Adrenal gland (tissue), 12 donors: ENCODE measurements around the gene OSBPL2. TPM values are rescaled to one million over a fixed set of nuclear protein-coding genes. Genes with fewer than 3 reads are reported as not detected.

Experiments used
- DNase-seq, 7 donors: peaks; one replicate each; pipeline ENCODE4 v3.0.0-alpha.2; 2019 to 2020
- H3K27ac ChIP-seq, 5 donors: fragments of 200-600 bp; sonication (generic) in 4 of 5; 1 replicate in 3 of 5; 2 replicates in 2 of 5; pipeline versions ENCODE4 v1.5.1 to v1.8.0; 2016 to 2020; ENCODE audit warnings: mild to moderate bottlenecking in 1 of 5
- H3K27me3 ChIP-seq: fragments of 200-600 bp; 2 replicates; pipeline ENCODE4 v1.8.0; 2021
- H3K36me3 ChIP-seq, 2 donors: fragments of 200-600 bp; replicated peaks in 1 of 2; 1 replicate in 1 of 2; 2 replicates in 1 of 2; pipeline versions ENCODE4 v1.5.1 to v1.8.0; 2018 to 2022
- H3K4me1 ChIP-seq, 2 donors: fragments of 200-600 bp; replicated peaks in 1 of 2; 1 replicate in 1 of 2; 2 replicates in 1 of 2; pipeline versions ENCODE4 v1.5.1 to v1.8.0; 2018 to 2021
- H3K4me3 ChIP-seq, 4 donors: fragments of 200-600 bp; sonication (generic) in 3 of 4; one replicate each; pipeline ENCODE4 v1.5.1; 2016 to 2018
- H3K9me3 ChIP-seq, 3 donors: fragments of 200-600 bp; sonication (generic) in 1 of 3; replicated peaks in 1 of 3; 1 replicate in 2 of 3; 2 replicates in 1 of 3; pipeline versions ENCODE4 v1.5.1 to v1.8.0; 2016 to 2021
- POLR2A ChIP-seq, 2 donors: fragments of 450-650 bp; IDR thresholded peaks; one replicate each; pipeline ENCODE4 v1.6.1; 2017; ENCODE audit warnings: antibody characterized with exemption in 2 of 2, mild to moderate bottlenecking in 2 of 2, moderate library complexity in 1 of 2
- WGBS, 4 donors: extraction: QIAGEN DNeasy Blood & Tissue Kit in 2 of 4; methylation state at CpG; one replicate each; pipeline versions ENCODE4 v1.1.5 to v1.1.7; 2013 to 2017; 5-methylcytosine and 5-hydroxymethylcytosine counted together
- intact Hi-C, 2 donors: fragments of 100-400 bp; cut with DNase I; formaldehyde crosslinking; loops; one replicate each; pipeline versions ENCODE4 v1.14.1 to v1.15.0; 2022 to 2023
- polyA plus RNA-seq, 3 donors: library from polyadenylated mRNA; stranded (reverse); fragments of 200-250 nt in 2 of 3; fragments of 350-450 nt in 1 of 3; fragmentation: Illumina TruSeq in 1 of 3; extraction: RNeasy Lipid Tissue Mini Kit (QIAGEN cat#74804) in 1 of 3; gene quantifications; one replicate each; pipeline ENCODE4 v1.2.3, GENCODE V29; 2013 to 2014
- total RNA-seq, 9 donors: library from RNA; depleted of rRNA in 4 of 9; stranded (reverse); fragments of >200 nt in 4 of 9; fragments of 120-200 nt in 1 of 9; fragmentation: NEBNext Ultra II Directional in 1 of 9; extraction: Animal tissue kit (Norgen Biotek cat#: 25700) in 1 of 9; gene quantifications; one replicate each; pipeline versions ENCODE4 v1.1.0 to v1.2.4, GENCODE V29; 2013 to 2023
- TF ChIP-seq, protein P1 (sequence below), 6 experiments: fragments of 450-650 bp in 4 of 6; fragments of 200-600 bp in 2 of 6; sonication (generic) in 1 of 6; IDR thresholded peaks; 1 replicate in 5 of 6; 2 replicates in 1 of 6; pipeline versions ENCODE4 v1.5.1 to v1.8.0; 2016 to 2021; ENCODE audit warnings: antibody characterized with exemption in 6 of 6, mild to moderate bottlenecking in 2 of 6, moderate library complexity in 1 of 6
- donor health status: healthy with polysubstance abuse.
- donor health status: Bipolar disorder and iron deficiency.
- donor health status: DM: yes; HTN: yes; CAD: no.
- donor health status: DM: no; HTN: no; CAD: no.
- donor health status: DM: no; HTN: no; CAD: no.
- donor health status: DM: yes; HTN: yes; CAD: no.

Gene OSBPL2
- total and polyA plus RNA-seq, 12 donors, result 13.8 to 96.7 (median 37.4) TPM

DNA sequence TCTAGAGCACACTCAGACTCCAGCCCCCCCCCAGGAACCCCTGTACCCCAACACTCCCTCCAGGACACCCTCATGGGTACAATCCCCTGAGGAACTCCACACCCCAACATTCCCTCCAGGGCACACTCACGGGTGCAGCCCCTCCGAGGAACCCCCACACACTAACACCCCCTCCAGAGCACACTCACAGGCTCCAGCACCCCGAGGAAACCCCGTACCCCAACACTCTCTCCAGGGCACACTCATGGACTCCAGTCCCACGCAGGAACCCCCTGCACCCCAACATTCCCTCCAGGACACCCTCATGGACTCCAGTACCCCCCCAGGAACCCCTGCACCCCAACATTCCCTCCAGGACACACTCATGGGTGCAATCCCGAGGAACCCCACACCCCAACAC is 97.2 kb downstream of the OSBPL2 start:
- Histone ChIP-seq H3K36me3 (peaks cover 0 to 59% of the 10 kb centered on the region in 2 donors), H3K4me1 (no peaks in the 10 kb centered on the region), H3K27me3 (no peaks in the 10 kb centered on the region), H3K9me3 (no peaks in the 10 kb centered on the region), H3K27ac (no peak overlapping the region), H3K4me3 (no peak overlapping the region)
- TF ChIP-seq, protein P1, sequence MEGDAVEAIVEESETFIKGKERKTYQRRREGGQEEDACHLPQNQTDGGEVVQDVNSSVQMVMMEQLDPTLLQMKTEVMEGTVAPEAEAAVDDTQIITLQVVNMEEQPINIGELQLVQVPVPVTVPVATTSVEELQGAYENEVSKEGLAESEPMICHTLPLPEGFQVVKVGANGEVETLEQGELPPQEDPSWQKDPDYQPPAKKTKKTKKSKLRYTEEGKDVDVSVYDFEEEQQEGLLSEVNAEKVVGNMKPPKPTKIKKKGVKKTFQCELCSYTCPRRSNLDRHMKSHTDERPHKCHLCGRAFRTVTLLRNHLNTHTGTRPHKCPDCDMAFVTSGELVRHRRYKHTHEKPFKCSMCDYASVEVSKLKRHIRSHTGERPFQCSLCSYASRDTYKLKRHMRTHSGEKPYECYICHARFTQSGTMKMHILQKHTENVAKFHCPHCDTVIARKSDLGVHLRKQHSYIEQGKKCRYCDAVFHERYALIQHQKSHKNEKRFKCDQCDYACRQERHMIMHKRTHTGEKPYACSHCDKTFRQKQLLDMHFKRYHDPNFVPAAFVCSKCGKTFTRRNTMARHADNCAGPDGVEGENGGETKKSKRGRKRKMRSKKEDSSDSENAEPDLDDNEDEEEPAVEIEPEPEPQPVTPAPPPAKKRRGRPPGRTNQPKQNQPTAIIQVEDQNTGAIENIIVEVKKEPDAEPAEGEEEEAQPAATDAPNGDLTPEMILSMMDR (IDR thresholded peaks at IDR 0.05), result no peak
- TF ChIP-seq POLR2A (IDR thresholded peaks at IDR 0.05), result no peak
- intact Hi-C loops, result no loop called here
- 78 to 90% (median 89%) methylated on average over 6 of the region's 6 CpGs for WGBS, 4 donors
- no peak for DNase-seq

DNA sequence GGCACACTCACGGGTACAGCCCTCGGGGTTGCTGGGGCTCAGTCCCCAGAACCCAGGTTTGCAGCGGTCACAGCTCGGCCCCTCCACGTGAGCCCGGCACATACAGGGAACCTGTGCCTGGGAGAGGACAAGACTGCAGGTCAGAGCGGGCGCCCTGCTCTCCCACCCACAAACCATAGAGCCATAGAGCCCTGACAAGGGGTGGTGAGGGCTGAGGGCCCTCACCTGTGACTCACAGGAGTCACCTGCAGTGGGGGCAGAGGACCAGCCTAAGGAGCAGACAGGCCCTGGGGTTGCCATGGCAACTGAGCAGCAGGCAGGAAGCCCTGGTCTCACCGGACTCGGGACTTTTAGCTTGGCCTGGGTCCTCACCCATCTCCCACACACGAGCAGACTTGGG is 98.0 kb downstream of the OSBPL2 start:
- no peaks in the 10 kb centered on the region for H3K9me3 ChIP-seq
- H3K36me3 ChIP-seq, result peaks cover 0 to 55% of the 10 kb centered on the region in 2 donors
- no peaks in the 10 kb centered on the region for H3K27me3 ChIP-seq
- no peak for TF ChIP-seq POLR2A (IDR thresholded peaks at IDR 0.05)
- TF ChIP-seq, protein P1 (IDR thresholded peaks at IDR 0.05), result no peak
- H3K27ac ChIP-seq, result no peak overlapping the region
- no peaks in the 10 kb centered on the region for H3K4me1 ChIP-seq
- 83 to 100% (median 87%) methylated on average over 8 to 11 of the region's 11 CpGs; no CpG with 5 or more reads in 1 of the 4 donors for WGBS, 4 donors
- H3K4me3 ChIP-seq, result no peak overlapping the region
- intact Hi-C loops, result no loop called here
- no peak for DNase-seq

DNA sequence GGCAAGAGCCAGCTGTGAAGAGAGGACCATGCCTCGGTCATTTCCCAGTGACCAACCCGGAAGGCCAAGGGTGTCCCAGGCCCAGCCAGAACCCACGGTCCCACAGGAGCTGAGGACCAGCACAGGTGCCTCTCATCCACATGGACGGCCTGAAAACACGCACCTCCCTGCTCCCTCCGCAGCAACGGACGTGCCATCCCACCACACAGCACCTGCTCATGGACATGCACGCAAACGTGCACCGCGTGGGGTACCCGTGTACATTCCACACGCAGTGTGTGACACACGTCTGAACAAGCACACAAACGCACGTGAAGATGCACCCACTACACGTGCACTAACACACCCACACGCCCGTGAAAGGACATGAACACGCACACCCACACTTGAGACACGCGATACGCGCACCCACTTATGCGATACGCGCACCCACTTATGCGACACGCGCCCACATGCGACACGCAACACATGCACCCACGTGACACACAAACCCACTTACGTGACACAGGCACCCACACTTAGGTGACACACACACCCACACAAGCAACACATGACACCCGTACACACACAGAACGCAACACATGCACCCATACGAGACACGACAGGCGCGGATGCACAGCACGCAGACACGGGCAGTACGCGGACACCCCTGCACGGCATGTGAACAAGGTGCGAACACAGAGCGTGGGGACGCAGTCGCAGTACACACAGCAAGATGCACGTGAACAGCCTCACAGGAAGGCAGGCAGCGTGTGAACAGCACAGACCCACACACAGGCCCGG is 98.6 kb downstream of the OSBPL2 start:
- H3K4me1 ChIP-seq, result no peaks in the 10 kb centered on the region
- no peak for TF ChIP-seq POLR2A (IDR thresholded peaks at IDR 0.05)
- TF ChIP-seq, protein P1 (IDR thresholded peaks at IDR 0.05), result no peak
- 92 to 95% (median 93%) methylated on average over 42 to 53 of the region's 53 CpGs for WGBS, 4 donors
- no peak for DNase-seq
- no peaks in the 10 kb centered on the region for H3K27me3 ChIP-seq
- H3K27ac ChIP-seq, result no peak overlapping the region
- no peaks in the 10 kb centered on the region for H3K9me3 ChIP-seq
- H3K4me3 ChIP-seq, result no peak overlapping the region
- intact Hi-C loops, result no loop called here
- peaks cover 0 to 48% of the 10 kb centered on the region in 2 donors for H3K36me3 ChIP-seq

DNA sequence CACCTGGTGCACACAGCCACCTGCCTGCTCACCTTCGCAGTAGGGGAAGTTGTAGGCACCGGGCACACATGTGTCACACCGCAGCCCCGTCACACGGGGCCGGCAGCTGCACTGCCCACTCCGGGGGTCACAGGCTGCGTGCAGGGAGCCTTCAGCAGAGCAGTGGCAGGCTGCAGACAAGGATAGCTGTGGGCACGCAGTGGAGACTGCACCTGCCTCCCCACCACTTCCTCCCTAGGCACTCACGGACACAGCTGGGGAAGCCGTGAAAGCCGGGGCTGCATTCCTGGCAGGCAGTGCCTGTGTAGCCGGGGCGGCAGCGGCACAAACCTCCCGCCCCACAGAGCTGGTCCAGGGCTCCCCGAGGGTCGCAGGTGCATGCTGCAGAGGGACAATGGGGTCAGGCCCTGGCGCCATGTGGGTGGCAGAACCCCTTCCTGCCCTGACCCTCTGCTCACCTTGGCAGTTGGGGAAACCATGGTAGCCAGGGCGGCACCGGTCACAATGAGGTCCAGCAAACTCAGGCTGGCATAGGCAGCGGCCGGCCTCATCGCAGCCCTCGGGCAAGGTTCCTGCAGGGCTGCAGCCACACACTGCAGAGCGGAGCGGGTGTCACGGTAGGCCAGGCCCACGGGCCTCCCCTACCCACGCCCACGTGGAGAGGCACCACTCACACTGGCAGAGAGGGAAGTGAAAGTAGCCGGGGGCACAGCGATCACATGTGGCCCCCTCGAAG is 99.4 kb downstream of the OSBPL2 start:
- peaks cover 0 to 41% of the 10 kb centered on the region in 2 donors for H3K36me3 ChIP-seq
- WGBS, 4 donors, result 80 to 86% (median 85%) methylated on average over 10 to 34 of the region's 34 CpGs

More for the DNA sequence above, 99.4 kb downstream of the OSBPL2 start:
- no peaks in the 10 kb centered on the region for H3K4me1 ChIP-seq
- no peak overlapping the region for H3K27ac ChIP-seq
- no peaks in the 10 kb centered on the region for H3K9me3 ChIP-seq
- TF ChIP-seq, protein P1 (IDR thresholded peaks at IDR 0.05), result no peak
- TF ChIP-seq POLR2A (IDR thresholded peaks at IDR 0.05), result no peak
- H3K4me3 ChIP-seq, result no peak overlapping the region
- DNase-seq, result no peak
- intact Hi-C loops, result no loop called here
- no peaks in the 10 kb centered on the region for H3K27me3 ChIP-seq
